Left ventricle myocardium superior (tissue), 1 donor: ENCODE data around the gene PBX1. TPM values are rescaled to one million over a fixed set of nuclear protein-coding genes. Genes with fewer than 3 reads are reported as not detected.
"Not testable (repeated sequence)": the region's sequence is repeated elsewhere in the genome, so short reads cannot be mapped to it uniquely, and the experiment has no call there.

ENCODE experiments used
- ATAC-seq: fragments of 200-7000 bp; cut with Tn5 transposase; one replicate; pipeline ENCODE4 v1.9.1; 2020; ENCODE audit warnings: mild to moderate bottlenecking, moderate library complexity
- DNase-seq: peaks from one replicate; pipeline ENCODE4 v3.0.0-alpha.2; 2020
- intact Hi-C: fragments of 100-400 bp; cut with micrococcal nuclease; formaldehyde crosslinking; loops from one replicate; pipeline ENCODE4 v1.11.0; 2022
- total RNA-seq: library from RNA; stranded (reverse); fragmentation: NEBNext Ultra II Directional; extraction: Animal tissue kit (Norgen Biotek cat#: 25700); gene quantifications from one replicate; pipeline ENCODE4 v1.2.1, GENCODE V29; 2021
- donor health status: DM: no; HTN: yes; CAD: no; lungs with severe emphysema.

Gene PBX1
- total RNA-seq, 1 donor from 2014 or later: 69.6 TPM

DNA sequence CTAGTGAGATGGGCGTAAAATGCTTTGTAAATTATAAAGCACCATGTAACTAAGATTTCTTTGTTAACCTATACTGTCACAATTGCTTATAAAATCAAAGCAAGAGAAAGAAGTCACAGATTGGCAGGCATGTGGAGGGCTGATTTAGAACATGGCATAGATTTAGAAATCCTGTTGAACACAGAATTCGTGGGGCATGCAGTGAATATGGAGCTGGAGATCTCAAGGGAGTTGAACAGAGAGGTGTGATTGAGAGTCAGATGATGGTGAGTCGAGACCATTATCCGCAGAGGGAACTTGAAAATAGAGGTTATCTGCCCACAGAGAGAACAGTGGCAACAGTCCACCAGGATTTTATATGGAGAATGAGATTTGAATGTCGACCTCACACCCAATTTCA is 27.6 kb downstream of the PBX1 start:
- DNase-seq (no peak), ATAC-seq (no peak)
- intact Hi-C loops: no loop called here

DNA sequence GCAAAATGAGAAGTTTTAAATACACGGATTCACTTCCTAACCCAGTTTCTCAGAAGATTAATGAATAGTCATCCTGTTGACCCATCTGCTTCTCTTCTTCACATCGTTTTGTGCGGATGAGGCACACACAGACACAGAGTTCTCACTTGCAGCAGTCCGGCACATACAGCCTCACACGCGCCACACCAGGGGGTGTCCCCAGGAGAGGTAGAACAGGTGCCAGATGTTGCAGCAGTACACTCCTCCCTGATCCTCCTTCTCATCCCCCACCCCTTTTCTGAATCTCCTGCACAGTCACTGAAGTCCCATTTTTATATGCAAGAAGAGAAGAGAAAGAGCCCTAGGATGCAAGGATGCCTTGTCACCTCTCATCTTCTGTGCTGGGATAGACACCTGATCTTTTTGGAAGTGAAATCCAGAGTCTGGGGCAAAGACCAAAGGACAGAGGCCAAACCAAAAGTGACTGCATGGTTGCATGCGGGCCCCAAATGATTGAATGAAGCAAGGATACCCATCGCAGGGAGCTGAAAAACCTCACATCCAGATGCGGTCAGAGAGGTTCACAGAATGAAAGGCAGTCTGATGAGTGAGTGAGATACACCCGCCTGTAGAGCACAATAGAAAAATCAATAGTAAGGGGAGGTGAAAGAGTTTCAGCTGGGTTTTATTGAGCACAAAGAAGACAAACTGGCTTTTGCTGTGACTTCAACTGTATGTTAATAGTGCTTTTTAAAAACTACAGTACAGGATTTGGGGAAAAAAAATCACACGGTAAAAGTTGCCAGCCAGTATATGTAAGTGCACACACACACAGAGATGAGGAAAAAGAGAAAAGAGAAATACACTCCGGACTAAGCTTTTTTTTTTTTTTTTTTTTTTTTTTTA is 28.9 kb downstream of the PBX1 start:
- DNase-seq (no peak), ATAC-seq (no peak)
- intact Hi-C loops: no loop called here

DNA sequence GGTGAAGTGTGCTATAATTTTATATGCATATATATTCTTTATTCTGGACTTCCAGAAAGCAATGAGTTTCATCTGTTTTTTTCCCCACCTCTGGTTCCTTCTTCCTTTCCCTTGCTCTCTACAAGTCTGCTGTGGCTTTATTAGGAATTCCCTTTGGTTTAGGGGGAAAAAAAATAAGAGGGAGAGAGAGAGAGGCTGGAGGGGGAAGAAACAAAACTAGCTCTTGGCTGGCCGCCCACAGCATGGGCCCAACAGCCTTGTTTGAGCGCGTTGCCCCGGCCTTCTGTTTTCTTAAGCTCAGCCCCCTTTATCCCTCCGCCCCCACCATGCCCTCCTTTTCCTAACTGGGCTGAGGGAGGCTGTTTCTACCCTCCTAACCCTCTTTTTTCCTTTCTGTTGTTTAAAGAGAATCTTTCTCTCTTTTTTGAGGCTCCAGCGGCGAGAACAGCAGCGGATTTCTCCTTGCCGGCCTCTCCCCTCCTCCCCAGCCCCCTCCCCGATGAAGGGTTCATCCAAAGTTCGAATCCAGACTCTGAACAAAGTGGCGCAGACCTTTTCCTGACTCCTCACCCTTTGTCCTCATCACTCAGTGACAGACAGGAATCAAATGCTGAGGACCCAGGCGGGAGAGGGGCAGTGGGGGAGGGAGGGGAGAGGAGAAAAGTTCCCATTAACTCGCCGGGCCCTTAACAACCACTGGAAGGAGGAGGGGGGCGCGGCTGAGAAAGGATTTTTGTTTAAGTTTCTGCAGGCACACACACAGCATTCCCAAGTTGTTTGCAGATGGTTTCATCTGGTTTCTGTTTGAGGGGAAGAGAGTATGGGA is 29.7 kb downstream of the PBX1 start:
- intact Hi-C loops: no loop called here
- DNase-seq: peak; percentile 85
- peak; percentile 80 for ATAC-seq

DNA sequence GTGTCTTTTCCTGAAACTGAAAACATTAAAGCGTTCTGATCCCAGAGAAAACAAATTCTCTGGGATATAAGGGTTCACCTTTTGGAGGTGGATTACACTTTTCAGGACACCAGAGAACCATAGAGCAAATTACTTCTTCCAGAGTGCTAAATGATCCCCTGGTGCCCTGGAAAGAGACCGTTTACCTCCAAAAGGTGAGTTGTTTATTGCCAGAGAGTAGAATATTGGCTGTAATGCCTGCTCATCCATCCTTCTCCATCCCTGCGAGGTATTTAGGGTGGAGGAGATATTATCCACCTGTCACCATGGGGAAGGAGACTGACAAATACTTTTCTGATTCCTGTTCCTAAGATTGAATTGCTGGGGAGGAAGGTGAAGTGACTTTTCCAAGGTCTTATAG is 30.4 kb downstream of the PBX1 start:
- intact Hi-C loops: no loop called here
- ATAC-seq: no peak

DNA sequence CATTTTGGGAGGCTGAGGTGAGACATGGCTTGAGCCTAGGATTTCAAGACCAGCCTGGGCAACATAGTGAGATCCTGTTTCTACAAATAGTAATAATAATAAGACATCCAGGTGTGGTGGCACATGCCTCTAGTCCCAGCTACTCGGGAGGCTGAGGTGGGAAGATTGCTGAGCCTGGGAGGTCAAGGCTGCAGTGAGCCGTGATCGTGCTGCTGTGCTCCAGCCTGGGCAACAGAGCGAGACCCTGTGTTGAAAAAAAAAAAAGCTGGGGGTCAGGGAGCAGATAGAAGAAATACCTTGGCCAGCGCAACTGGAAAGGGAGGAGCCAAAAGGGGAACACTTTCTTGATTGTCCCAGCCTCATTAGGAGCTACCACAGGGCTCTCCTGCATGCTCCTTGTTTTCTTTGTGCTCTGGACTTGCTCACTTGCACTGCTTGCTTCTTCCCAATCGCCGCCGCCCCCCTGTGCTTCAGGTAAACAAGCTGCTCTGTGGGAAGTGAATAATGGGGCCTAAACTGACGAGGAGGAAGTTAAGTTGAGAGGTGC is 31.1 kb downstream of the PBX1 start:
- ATAC-seq (no peak), DNase-seq (no peak)
- intact Hi-C loops: no loop called here

More for the DNA sequence above, 30.4 kb downstream of the PBX1 start:
- no peak for DNase-seq

DNA sequence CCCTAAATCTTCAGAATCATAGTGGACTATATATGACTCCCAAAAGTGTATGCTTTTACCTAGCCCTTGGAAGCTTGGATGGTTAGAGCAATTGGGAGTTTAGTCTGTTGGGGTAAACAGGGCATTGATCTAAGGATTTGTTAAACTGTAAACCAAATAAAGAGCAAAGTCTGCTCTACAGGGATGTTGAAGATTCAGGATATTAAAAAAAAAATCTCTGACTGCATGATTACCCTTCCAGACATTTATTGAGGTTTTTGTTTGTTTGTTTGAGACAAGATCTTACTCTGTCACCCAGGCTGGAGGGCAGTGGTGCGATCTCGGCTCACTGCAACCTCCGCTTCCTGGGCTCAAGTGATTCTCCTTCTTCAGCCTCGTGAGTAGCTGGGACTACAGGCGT is 31.6 kb downstream of the PBX1 start:
- intact Hi-C loops: no loop called here
- DNase-seq (no peak), ATAC-seq (no peak)

DNA sequence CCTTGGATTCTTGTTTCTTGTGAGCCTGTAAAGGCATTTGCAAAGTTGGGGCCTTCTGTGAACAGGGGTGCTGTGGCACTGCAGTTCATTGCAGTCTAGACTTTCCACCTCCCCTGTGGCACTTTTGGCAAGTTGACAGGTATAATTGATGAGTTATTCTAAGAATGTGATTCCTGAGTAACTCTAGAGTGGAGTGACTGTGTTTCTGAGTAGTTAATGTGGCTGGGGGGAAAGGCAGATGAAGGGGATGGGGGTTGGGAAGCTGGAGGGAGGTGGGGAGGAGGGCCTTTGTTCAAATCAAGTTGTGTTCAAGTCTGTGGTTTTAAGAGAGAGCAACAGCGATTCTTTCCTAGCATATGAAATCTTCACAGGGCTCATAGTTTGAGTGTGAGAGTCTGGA is 32.9 kb downstream of the PBX1 start:
- ATAC-seq: no peak
- intact Hi-C loops: no loop called here
- DNase-seq: no peak

DNA sequence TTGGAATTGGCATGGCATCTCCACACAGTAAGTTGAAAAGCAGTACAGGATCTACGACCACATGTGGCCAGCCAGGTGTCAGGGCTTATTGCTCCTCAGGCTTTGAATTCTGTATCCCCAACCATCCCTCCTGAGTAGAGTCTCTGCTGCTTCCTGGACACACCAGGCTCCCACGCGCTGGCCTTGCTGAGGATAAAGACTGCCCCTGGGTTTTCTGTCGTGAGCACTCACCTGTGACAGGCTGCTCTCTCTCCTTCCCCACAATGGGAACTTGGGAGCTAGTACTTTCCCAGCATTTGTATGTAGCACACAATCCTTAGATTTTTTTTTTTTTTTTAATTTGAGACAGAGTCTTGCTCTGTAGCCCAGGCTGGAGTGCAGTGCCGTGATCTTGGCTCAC is 33.6 kb downstream of the PBX1 start:
- DNase-seq: no peak
- intact Hi-C loops: no loop called here
- no peak for ATAC-seq

DNA sequence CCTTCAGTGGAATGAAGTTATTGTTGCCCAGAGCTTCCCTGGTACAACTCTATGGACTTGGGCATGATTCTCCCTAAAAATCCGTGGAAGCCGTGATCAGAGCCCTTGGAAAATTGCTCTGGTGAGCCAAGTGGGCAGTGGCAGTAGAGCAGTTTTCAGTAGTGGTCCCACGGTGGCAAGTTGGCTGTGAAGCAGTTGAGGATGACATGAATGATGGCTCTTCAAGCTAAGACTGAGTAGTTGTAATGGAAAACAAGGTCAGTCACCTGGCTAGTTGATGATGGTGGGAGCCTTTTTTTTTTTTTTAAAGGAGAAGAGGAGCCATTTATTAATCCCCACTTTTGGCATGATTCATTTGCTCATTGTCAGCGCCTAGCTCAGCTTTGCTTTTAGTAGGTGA is 36.2 kb downstream of the PBX1 start:
- ATAC-seq (no peak), DNase-seq (no peak)
- intact Hi-C loops: no loop called here

DNA sequence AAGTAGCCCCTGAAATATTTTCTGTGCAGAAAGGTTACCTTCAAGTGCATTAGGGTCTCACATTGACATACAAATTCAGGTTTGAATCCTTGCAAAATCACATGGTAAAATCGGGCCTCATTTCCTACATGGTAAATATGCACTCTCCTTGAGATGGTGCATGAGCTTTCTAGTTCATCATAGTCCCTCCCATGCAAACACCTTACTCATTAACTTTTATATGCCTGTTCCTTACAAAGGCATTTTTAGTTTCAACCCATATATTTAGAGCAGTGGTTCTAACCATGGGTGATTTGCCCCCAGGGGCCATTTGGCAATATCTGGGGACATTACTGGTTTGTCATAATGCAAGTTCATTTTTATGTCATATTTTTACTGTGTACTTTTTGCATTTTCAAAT is 37.2 kb downstream of the PBX1 start:
- DNase-seq (no peak), ATAC-seq (no peak)
- intact Hi-C loops: no loop called here

DNA sequence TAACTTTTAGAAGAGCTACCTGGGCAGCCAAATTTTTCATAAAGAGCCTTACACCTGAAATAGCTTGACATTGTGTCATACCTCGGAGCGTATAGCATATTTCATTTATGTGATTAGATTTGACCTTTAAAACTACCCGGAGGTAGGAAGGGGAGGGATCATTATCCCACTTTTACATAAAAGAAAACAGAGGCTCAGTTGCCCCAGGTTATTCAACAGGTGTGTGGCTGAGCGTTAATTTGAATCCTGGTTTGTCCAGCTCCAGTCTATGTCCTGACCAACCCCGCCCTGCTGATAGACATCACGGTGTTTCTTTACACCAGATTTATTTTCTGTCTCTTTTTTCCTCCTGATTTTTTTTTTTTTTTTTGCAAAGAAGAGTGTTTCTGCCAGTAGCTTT is 39.7 kb downstream of the PBX1 start:
- ATAC-seq (no peak), DNase-seq (no peak)
- intact Hi-C loops: no loop called here

DNA sequence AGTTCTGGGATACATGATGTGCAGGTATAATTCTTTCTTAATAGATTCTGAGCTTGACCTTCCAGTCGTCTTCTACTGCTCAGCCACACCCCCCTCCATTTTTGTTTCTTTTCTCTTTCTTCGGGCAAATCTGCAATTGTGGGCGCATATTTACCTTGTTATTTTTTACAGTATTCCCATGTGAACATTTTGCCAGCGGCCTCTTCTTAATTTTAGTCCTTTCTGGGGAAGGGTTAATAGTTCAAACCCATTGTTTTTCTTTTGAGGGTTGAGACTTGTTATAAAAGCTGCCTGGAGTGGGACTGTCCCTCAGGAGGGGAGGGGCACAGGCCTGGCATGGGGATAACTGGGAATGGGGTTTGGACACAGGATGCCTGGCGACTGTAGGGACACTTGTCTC is 40.3 kb downstream of the PBX1 start:
- intact Hi-C loops: no loop called here
- ATAC-seq (no peak), DNase-seq (no peak)

DNA sequence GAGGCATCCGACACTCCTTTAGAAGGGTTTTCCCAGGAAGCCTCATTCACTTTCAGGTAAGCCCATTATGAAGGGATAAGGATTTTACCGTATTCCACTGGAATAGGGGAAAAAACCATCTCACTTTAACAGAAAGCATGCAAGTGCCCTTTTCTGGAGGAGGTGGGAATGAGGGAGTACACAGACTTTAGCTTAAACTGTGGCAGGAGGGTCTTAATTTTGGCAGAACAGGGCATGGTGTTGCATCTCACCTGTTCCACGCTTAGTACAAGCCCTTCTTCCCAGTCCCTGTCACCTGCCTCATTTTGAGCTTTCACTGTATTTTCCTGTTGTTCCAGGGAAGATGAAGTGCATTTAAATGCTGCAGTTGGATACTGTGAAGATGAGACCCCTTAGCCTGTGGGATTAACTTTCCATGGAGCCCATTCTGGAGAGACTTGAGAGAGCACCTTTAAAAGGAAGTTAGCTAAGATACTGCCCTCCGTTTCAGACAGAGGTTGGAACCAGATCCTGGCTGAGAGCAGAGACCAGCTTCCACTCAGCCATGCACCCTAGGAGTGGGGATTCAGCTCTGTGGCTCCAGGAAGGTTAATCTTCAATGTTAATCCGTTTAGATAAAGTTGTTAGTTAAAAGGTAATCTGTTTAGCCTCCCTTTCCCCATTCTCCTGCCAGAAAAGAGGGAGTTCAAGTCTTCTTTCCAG is 42.6 kb downstream of the PBX1 start:
- DNase-seq (no peak), ATAC-seq (peak; percentile 53)
- intact Hi-C loops: no loop called here

DNA sequence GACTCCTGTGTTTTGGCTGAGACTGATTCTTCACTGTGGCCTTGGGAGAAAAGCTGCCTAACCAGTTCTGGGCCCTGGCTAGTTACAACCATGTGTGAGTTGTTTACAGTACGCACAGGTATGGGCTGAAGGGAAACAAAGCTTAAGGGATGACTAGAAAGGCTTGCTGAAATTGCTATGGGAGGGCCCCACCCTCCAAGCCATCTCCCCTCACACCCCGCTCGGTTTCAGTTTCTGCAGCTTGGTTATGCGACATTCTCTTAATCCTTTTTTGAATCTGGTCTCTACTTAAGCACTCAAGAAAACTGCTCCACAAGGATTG is 43.1 kb downstream of the PBX1 start:
- ATAC-seq (peak; percentile 56), DNase-seq (no peak)
- intact Hi-C loops: no loop called here

DNA sequence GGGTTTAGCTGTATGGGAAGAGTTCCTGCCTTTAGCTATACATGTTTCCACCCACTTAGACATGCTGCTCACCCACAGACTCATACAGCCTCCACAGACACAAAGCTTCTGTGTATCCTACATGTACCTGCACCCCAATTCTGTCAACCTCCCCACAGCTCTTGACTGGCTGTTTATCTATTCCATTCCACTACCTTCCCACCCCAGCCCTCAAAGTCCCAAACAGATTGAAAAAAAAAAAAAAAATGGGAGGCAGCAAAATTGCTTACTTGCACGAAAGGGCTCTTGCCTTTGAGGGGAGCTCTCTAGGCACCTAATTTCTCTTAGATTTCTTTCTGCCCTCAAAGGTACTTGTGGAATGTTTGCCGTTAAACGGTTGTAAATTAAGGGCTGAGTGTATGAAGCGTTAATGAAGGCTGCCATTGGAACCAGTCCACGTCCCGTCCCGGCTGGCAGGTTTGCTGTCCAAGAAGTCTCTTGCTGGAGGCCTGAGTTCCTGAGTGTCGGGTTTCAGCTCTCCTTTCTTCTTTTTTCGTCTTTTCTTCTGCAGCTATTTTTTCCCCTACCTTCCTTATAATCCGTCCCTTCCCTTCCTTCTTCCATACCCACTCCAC is 43.6 kb downstream of the PBX1 start:
- DNase-seq (peak; percentile 72), ATAC-seq (peak; percentile 82)
- intact Hi-C loops: no loop called here

DNA sequence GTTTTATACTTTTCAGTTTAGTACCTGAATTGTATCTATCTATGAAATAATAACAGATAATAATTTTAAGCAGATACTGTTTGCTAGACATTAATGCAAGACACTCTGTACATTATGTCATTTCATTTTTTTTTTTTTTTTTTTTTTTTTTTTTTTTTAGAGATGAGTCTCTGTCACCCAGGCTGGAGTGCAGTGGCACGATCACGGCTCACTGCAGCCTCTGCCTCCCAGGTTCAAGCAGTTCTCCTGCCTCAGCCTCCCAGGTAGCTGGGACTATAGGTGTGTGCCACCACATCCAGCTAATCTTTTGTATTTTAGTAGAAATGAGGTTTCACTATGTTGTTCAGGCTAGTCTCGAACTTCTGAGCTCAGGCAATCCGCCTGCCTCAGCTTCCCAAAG is 44.8 kb downstream of the PBX1 start:
- DNase-seq, intact Hi-C loops, ATAC-seq: not testable (repeated sequence)

DNA sequence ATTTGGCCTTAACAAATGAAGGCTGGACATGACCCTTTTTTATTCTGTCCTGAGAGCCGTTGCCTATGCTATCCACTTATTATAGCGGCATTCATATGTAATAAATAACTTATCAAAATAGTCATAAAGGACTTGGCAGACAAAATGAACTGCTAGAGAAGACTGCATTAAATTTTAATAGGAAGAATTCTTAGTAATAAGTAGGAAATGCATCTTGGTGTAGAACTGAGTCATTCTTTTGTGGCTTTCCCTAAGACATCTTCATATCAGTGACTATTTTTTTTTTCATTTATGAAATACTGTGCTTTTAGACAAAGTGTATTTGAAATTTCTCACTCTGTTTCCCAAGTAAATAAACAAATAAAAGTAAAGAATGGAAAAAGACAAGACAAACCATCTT is 45.6 kb downstream of the PBX1 start:
- intact Hi-C loops: no loop called here
- DNase-seq (no peak), ATAC-seq (no peak)

DNA sequence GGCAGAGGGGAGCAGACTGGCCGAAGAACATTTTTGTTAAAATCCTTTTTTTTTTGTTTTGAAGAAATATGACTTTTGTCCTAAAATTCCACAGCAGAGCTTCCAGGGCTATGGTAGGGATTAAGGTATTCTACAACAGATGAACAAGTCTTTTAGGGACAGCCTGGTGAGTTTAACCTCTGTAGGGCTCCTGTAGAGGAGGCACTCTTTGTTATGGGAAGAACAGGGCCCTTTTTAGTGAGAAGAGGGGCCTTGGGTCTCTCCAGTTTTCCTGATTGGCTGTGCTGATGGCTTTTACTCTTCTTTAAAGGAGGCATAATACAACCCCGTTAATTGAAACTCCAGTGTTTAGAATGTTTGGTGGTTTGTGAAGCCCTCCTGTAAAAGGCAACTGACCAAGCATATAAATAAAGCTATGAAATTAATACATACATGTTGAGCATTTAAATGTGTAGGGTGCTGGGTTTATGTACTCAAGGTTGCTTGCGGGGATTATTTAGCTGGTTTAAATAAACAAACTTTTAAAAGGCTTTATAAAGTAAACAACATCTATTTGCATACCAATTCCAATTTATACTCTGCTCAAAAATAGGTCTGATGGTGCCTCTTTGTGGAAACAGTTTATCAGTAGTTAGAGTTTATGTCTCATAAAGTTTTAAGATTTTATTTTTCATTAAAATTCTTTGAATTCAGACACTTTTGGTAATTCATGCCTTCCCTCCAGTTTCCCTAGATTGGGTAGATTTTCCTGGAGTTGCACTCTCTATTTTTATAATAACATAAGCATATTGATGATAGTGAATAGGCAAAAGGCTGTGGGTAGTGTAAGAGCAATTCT is 46.5 kb downstream of the PBX1 start:
- intact Hi-C loops: no loop called here
- ATAC-seq: no peak
- DNase-seq: no peak

DNA sequence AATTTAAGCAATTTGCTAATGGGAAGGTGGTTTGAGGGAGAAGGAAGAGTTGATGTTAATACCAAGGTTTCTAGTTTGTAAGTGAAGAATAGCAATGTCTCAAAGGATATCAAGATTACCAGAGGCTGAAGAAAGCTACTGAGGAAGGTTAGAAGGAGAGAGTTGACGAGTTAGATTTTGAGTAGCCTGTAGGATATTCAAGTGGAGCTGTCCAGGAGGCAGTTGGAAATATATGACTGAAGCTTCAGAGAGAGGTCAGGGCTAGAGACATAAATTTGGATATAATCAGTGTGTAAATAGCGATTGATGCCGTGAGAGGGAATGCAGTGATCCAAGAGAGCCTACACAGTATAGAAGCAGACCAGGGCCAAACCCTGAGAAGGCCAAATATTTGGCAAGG is 48.4 kb downstream of the PBX1 start:
- ATAC-seq: no peak
- DNase-seq: no peak
- intact Hi-C loops: no loop called here
